SW 1271 (cell line): Measurements from ENCODE around the gene CALN1.
"Not testable (repeated sequence)": the region's sequence is repeated elsewhere in the genome, so short reads cannot be mapped to it uniquely, and the experiment has no call there.

Experiments
- DNase-seq, 2 experiments: peaks; one replicate each; lab custom pipeline; 2025; lab: John Stamatoyannopoulos, UW

The CALN1 gene

GRCh38 chr7:72408966-72409637, 3.0 kb downstream of the CALN1 start:
- no peak for DNase-seq

GRCh38 chr7:72406820-72407403, 5.2 kb downstream of the CALN1 start:
- DNase-seq, result no peak

GRCh38 chr7:72405871-72406270, 6.3 kb downstream of the CALN1 start:
- no peak for DNase-seq

- no peak for DNase-seq
Measured at GRCh38 chr7:72405418-72405817, 6.7 kb downstream of the CALN1 start.

GRCh38 chr7:72404743-72405142, 7.4 kb downstream of the CALN1 start:
- no peak for DNase-seq

- DNase-seq, result no peak
Measured at GRCh38 chr7:72403458-72404076, 8.6 kb downstream of the CALN1 start.

- DNase-seq, result no peak
Measured at GRCh38 chr7:72394016-72394415, 18.1 kb downstream of the CALN1 start.

- no peak for DNase-seq
Measured at GRCh38 chr7:72391821-72392377, 20.2 kb downstream of the CALN1 start.

- no peak for DNase-seq
Measured at GRCh38 chr7:72386118-72386517, 26.0 kb downstream of the CALN1 start.

GRCh38 chr7:72362246-72362645, 49.9 kb downstream of the CALN1 start:
- no peak for DNase-seq

GRCh38 chr7:72345208-72345727, 66.9 kb downstream of the CALN1 start:
- no peak for DNase-seq

- DNase-seq, result no peak
Measured at GRCh38 chr7:72343991-72344390, 68.1 kb downstream of the CALN1 start.

GRCh38 chr7:72343354-72343753, 68.8 kb downstream of the CALN1 start:
- DNase-seq, result not testable (repeated sequence)

- DNase-seq, result no peak
Measured at GRCh38 chr7:72337390-72338167, 74.6 kb downstream of the CALN1 start.

GRCh38 chr7:72336632-72337389, 75.3 kb downstream of the CALN1 start:
- DNase-seq, result no peak

GRCh38 chr7:72336382-72336631, 75.8 kb downstream of the CALN1 start:
- no peak for DNase-seq

GRCh38 chr7:72335561-72336381, 76.4 kb downstream of the CALN1 start:
- DNase-seq, result no peak

- DNase-seq, result no peak
Measured at GRCh38 chr7:72334698-72335097, 77.4 kb downstream of the CALN1 start.

- no peak for DNase-seq
Measured at GRCh38 chr7:72334066-72334465, 78.1 kb downstream of the CALN1 start.

GRCh38 chr7:72326811-72327210, 85.3 kb downstream of the CALN1 start:
- no peak for DNase-seq

GRCh38 chr7:72326365-72326764, 85.8 kb downstream of the CALN1 start:
- DNase-seq, result no peak
